Measurements from ENCODE around the gene SLC37A1. TPM values are rescaled to one million over a fixed set of nuclear protein-coding genes. Genes with fewer than 3 reads are reported as not detected.

The SLC37A1 gene
- total and polyA plus RNA-seq, 9 of the 15 experiments (the other 6 are each of a cell fraction or from before 2014, with no cell fraction given): 0.06 to 3.4 (median 0.40) TPM

- TF ChIP-seq HOMEZ (CRISPR knock-in tag; IDR thresholded peaks at IDR 0.05): no peak
- no peak for TF ChIP-seq NFATC3 (IDR thresholded peaks at IDR 0.05)
- no peak for TF ChIP-seq TEAD4 (IDR thresholded peaks at IDR 0.05; ENCODE audit: low read length)
- no peak for TF ChIP-seq TEAD4 (CRISPR knock-in tag; IDR thresholded peaks at IDR 0.05; ENCODE audit: borderline replicate concordance)
- TF ChIP-seq ZNF609 (CRISPR knock-in tag; IDR thresholded peaks at IDR 0.05; ENCODE audit: borderline replicate concordance): no peak
Measured at GRCh38 chr21:42563261-42563660, 49.6 kb downstream of the SLC37A1 start (continued).

Data from K562 (cell line).